IMR-90 (cell line): ENCODE results near the gene ACP6.

Experiments
- CHD1 ChIP-seq: IDR thresholded peaks from 2 replicates; pipeline ENCODE4 v1.6.1; 2012; ENCODE audit warnings: low read depth, low read length, improper control_type of control experiment
- ELK1 ChIP-seq: fragments of 150-350 bp; IDR thresholded peaks from 2 replicates; pipeline ENCODE4 v1.6.1; 2016; ENCODE audit warnings: low read depth, mild to moderate bottlenecking, low read length, moderate library complexity, borderline replicate concordance
- FOS ChIP-seq: fragments of 150-350 bp; IDR thresholded peaks from 2 replicates; pipeline ENCODE4 v1.6.1; 2016; ENCODE audit warnings: low read depth, low read length
- MAFK ChIP-seq: IDR thresholded peaks from 2 replicates; pipeline ENCODE4 v1.6.1; 2012; ENCODE audit warnings: low read depth, low read length, improper control_type of control experiment
- NFE2L2 ChIP-seq: fragments of 150-350 bp; IDR thresholded peaks from 2 replicates; pipeline ENCODE4 v1.6.1; 2016; ENCODE audit warnings: low read depth, mild to moderate bottlenecking, low read length
- POLR2A ChIP-seq: IDR thresholded peaks from 2 replicates; pipeline ENCODE4 v1.6.1; 2012; ENCODE audit warnings: mild to moderate bottlenecking, low read depth, low read length
- RAD21 ChIP-seq: IDR thresholded peaks from 2 replicates; pipeline ENCODE4 v1.6.1; 2012; ENCODE audit warnings: low read length, improper control_type of control experiment
- RCOR1 ChIP-seq: IDR thresholded peaks from 2 replicates; pipeline ENCODE4 v1.6.1; 2012; ENCODE audit warnings: mild to moderate bottlenecking, low read length, improper control_type of control experiment; ENCODE audit not compliant: insufficient replicate concordance
- RFX5 ChIP-seq: IDR thresholded peaks from 2 replicates; pipeline ENCODE4 v1.8.0; 2012; ENCODE audit warnings: low read depth, mild to moderate bottlenecking, low read length, moderate library complexity
- SMC3 ChIP-seq: fragments of 150-350 bp; IDR thresholded peaks from 2 replicates; pipeline ENCODE4 v1.6.1; 2016; ENCODE audit warnings: low read depth, mild to moderate bottlenecking, antibody characterized with exemption, low read length, moderate library complexity
- TF ChIP-seq, protein P1 (sequence below): conservative IDR thresholded peaks from 2 replicates; pipeline ENCODE4 v1.5.1; 2012; ENCODE audit warnings: mild to moderate bottlenecking, low read depth, low read length, improper control_type of control experiment
- TF ChIP-seq, protein P2 (sequence below): fragments of 150-350 bp; IDR thresholded peaks from 2 replicates; pipeline ENCODE4 v1.6.1; 2017; ENCODE audit warnings: mild to moderate bottlenecking, antibody characterized with exemption, low read length, low read depth

DNA sequence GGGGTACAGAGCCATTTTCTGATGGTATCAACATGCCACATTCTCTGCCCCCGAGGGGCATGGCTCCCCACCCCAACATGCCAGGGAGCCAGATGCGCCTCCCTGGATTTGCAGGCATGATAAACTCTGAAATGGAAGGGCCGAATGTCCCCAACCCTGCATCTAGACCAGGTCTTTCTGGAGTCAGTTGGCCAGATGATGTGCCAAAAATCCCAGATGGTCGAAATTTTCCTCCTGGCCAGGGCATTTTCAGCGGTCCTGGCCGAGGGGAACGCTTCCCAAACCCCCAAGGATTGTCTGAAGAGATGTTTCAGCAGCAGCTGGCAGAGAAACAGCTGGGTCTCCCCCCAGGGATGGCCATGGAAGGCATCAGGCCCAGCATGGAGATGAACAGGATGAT, 50.6 kb downstream of the ACP6 start:
- TF ChIP-seq ELK1 (no peak), RFX5 (no peak), RCOR1 (no peak), MAFK (no peak), CHD1 (no peak), RAD21 (no peak), POLR2A (no peak), SMC3 (no peak), NFE2L2 (no peak), FOS (no peak)
- TF ChIP-seq, protein P1, sequence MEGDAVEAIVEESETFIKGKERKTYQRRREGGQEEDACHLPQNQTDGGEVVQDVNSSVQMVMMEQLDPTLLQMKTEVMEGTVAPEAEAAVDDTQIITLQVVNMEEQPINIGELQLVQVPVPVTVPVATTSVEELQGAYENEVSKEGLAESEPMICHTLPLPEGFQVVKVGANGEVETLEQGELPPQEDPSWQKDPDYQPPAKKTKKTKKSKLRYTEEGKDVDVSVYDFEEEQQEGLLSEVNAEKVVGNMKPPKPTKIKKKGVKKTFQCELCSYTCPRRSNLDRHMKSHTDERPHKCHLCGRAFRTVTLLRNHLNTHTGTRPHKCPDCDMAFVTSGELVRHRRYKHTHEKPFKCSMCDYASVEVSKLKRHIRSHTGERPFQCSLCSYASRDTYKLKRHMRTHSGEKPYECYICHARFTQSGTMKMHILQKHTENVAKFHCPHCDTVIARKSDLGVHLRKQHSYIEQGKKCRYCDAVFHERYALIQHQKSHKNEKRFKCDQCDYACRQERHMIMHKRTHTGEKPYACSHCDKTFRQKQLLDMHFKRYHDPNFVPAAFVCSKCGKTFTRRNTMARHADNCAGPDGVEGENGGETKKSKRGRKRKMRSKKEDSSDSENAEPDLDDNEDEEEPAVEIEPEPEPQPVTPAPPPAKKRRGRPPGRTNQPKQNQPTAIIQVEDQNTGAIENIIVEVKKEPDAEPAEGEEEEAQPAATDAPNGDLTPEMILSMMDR = no peak
- TF ChIP-seq, protein P2, sequence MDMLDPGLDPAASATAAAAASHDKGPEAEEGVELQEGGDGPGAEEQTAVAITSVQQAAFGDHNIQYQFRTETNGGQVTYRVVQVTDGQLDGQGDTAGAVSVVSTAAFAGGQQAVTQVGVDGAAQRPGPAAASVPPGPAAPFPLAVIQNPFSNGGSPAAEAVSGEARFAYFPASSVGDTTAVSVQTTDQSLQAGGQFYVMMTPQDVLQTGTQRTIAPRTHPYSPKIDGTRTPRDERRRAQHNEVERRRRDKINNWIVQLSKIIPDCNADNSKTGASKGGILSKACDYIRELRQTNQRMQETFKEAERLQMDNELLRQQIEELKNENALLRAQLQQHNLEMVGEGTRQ = no peak
